Epithelial cell of esophagus (primary cell): ENCODE measurements around the gene NFYA.
"Not testable (repeated sequence)": the region's sequence is repeated elsewhere in the genome, so short reads cannot be mapped to it uniquely, and the experiment has no call there.

Experiments
- DNase-seq: peaks from one replicate; pipeline ENCODE4 v3.0.0; 2010; ENCODE audit warnings: low read depth
- H3K4me3 ChIP-seq: 2 replicates; pipeline ENCODE4 v1.5.1; 2011; ENCODE audit warnings: mild to moderate bottlenecking, low read length, control low read depth
- TF ChIP-seq, protein P1 (sequence below): IDR thresholded peaks from 2 replicates; pipeline ENCODE4 v1.5.1; 2011; ENCODE audit warnings: low read depth, mild to moderate bottlenecking, low read length, control low read depth, inconsistent platforms; ENCODE audit not compliant: insufficient read depth; ENCODE audit errors: missing control alignments

NFYA gene

DNA sequence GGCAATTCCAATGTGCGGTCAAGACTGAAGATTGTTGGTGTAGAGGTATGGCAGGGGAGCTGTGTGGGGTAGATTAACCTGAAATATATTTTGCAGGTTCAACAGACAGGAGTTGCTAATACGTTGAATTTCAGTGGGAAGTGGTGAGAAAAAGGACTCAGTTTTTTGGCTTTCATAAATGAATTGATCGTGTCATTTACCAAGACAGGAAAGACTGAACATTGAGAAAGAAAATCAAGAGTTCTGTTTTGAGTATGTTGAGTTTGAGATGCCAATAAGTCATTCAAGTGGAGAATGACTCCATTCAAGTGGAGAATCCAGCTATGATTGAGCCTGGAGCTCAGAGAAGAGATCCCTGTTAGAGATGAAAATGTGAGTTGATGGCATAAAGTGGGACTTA, 31.1 kb downstream of the NFYA start:
- no peak for DNase-seq
- H3K4me3 ChIP-seq, result no peak overlapping the region
- TF ChIP-seq, protein P1, sequence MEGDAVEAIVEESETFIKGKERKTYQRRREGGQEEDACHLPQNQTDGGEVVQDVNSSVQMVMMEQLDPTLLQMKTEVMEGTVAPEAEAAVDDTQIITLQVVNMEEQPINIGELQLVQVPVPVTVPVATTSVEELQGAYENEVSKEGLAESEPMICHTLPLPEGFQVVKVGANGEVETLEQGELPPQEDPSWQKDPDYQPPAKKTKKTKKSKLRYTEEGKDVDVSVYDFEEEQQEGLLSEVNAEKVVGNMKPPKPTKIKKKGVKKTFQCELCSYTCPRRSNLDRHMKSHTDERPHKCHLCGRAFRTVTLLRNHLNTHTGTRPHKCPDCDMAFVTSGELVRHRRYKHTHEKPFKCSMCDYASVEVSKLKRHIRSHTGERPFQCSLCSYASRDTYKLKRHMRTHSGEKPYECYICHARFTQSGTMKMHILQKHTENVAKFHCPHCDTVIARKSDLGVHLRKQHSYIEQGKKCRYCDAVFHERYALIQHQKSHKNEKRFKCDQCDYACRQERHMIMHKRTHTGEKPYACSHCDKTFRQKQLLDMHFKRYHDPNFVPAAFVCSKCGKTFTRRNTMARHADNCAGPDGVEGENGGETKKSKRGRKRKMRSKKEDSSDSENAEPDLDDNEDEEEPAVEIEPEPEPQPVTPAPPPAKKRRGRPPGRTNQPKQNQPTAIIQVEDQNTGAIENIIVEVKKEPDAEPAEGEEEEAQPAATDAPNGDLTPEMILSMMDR, result no peak

DNA sequence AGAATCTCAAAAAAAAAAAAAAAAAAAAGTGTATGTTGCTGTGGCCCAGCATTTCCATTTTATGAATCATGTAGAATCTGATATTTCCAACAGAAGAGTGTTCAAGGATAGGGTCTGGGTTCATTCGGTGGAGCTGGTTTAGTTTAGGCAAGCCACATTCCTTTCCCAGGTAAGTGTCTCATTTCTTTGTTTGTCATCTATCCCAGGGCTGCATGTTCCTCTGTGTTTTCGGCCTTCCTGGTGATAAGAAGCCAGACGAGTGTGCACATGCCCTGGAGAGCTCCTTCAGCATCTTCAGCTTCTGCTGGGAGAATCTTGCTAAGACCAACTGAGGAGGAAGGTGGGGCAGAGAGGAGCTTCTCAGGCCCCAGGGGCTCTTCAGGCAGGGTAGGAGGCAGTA, 38.2 kb downstream of the NFYA start:
- DNase-seq, result peak; percentile 96
- TF ChIP-seq, protein P1, result no peak
- no peak overlapping the region for H3K4me3 ChIP-seq

DNA sequence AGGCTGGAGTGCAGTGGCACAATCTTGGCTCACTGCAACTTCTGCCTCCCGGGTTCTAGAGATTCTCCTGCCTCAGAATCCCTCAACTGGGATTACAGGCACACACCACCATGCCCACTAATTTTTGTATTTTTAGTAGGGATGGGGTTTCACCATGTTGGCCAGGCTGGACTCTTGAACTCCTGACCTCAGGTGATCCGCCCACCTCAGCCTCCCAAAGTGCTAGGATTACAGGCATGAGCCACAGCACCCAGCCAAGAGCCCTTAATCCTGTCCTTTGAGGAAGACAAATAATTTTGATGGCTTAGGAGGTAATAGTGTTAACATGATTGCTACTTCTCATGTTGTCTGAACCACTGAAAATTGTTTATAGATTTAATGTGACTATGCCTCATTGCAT, 42.3 kb downstream of the NFYA start:
- not testable (repeated sequence) for H3K4me3 ChIP-seq, DNase-seq

DNA sequence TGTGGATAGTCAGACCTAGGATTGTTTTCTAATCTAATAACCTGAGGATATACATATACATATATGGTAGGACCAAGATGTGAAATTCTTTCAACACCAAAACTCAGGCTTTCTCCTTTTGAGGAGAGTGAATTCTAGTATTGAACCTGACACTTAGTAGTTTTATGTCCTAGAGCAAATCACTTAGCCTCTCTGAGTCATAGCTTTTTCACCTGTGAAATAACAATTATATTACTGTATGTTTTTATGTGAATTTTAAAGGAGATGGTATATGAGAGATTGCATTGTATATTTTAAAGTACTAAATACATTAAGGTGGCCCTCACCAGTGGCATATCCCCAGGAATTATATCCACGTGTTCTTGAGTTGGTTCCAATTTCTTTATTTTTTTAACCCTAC, 46.7 kb downstream of the NFYA start:
- no peak overlapping the region for H3K4me3 ChIP-seq
- TF ChIP-seq, protein P1, result no peak
- peak; percentile 15 for DNase-seq

DNA sequence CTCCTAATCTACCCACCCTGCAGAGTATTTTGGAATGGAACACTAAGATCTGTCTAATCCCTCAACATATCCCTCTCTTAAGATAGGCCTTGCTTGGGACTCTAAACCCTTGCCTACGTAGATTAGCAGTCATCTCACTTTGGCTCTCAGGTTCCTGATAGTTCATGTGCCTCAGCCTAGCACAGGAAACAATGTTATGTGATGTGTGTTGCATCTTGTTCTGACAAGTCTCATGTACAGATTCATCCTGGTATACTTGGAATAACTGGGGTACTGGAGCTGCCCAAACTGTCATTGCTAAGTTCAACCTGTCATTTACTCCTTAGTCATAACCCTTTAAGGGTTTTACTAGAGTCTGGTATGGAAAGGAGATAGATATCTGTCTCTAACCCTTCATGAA, 47.3 kb downstream of the NFYA start:
- DNase-seq, result peak; percentile 68
- H3K4me3 ChIP-seq, result no peak overlapping the region
- TF ChIP-seq, protein P1, result no peak

DNA sequence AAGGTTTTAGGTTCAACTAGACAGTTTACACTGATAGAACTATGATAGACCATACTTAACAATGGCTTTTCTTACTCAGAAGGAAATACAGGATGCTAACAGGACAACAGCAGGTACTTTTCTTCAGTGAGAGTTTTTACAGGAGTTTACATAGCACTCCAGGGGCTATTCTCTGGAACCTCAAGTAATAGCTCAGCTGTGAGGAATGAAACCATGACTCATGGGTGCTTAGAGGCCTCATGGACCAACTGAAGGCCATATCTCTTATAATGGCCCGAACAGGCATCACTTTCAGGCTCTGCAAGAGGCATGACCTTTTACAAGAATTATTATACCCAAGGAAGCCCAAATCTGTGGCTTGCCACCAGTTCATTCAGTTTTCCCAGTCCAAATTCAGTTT, 49.6 kb downstream of the NFYA start:
- DNase-seq, result peak; percentile 14
- H3K4me3 ChIP-seq, result no peak overlapping the region
- TF ChIP-seq, protein P1, result no peak

DNA sequence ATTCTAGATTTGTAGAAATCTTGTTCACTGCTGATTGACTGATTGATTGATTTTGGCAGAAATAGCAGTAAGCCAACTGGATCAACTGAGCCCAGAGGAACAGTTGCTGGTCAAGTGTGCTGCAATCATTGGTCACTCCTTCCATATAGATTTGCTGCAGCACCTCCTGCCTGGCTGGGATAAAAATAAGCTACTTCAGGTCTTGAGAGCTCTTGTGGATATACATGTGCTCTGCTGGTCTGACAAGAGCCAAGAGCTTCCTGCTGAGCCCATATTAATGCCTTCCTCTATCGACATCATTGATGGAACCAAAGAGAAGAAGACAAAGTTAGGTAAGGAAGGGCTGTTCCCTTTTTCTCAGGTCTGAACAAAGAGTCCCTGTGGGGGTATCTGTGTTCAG, 50.1 kb downstream of the NFYA start:
- no peak overlapping the region for H3K4me3 ChIP-seq
- DNase-seq, result no peak
- TF ChIP-seq, protein P1, result no peak

DNA sequence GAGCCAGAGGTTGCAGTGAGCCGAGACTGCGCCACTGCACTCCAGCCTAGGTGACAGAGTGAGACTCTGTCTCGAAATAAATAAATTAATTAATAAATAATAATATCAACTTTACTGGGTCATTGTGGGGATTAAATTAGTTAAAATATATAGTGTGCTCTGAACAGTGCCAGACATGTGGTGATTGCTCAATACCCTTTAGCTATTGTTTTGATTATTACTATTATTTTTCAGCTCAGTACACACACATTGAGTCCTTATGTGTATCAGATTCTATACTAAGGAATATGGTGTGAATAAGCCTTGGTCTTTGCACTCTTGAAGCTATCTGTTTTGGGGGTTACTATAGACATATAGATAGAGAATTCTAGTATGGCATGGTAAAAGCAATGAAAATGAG, 52.5 kb downstream of the NFYA start:
- TF ChIP-seq, protein P1, result no peak
- DNase-seq, result no peak
- no peak overlapping the region for H3K4me3 ChIP-seq
